Activated naive CD4-positive, alpha-beta T cell treated with anti-CD3 and anti-CD28 coated beads for 36 hours (primary cell): ENCODE results near the gene CCDC181. TPM values are rescaled to one million over a fixed set of nuclear protein-coding genes. Genes with fewer than 3 reads are reported as not detected.

Experiments
- CTCF ChIA-PET: fragments of 350-600 bp; sonication (Branson Sonifier 250); formaldehyde crosslinking; loops from one replicate; lab custom pipeline; 2021; ENCODE audit warnings: antibody characterized with exemption; lab: Charles Lee
- DNase-seq: peaks from one replicate; pipeline ENCODE4 v3.0.0-alpha.2; 2020
- H3K27ac Mint-ChIP-seq: one replicate; pipeline ENCODE4 v1.8.0; 2021; ENCODE audit warnings: mild to moderate bottlenecking, mixed read lengths
- H3K27me3 Mint-ChIP-seq: one replicate; pipeline ENCODE4 v1.8.0; 2021; ENCODE audit warnings: low read depth, mixed read lengths
- H3K36me3 Mint-ChIP-seq: one replicate; pipeline ENCODE4 v1.8.0; 2021; ENCODE audit warnings: low read depth, mixed read lengths
- H3K4me1 Mint-ChIP-seq: one replicate; pipeline ENCODE4 v1.8.0; 2021; ENCODE audit warnings: low read depth, mixed read lengths
- H3K4me3 Mint-ChIP-seq: one replicate; pipeline ENCODE4 v1.8.0; 2021; ENCODE audit warnings: mild to moderate bottlenecking, moderate library complexity, mixed read lengths
- H3K9me3 Mint-ChIP-seq: one replicate; pipeline ENCODE4 v1.8.0; 2021; ENCODE audit warnings: mixed read lengths
- intact Hi-C: fragments of 100-400 bp; cut with micrococcal nuclease; formaldehyde crosslinking; loops from one replicate; pipeline ENCODE4 v1.15.1; 2023
- total RNA-seq, 2 experiments: library from RNA; stranded (reverse); gene quantifications; one replicate each; pipeline ENCODE4 v1.2.3, GENCODE V29; 2021

The CCDC181 gene
- total RNA-seq, result under 1 TPM in 1 of 2 experiments, not detected in 1; 0.17 TPM

GRCh38 chr1:169427081-169427641 is at the start of gene CCDC181:
CCDC181 (minus strand) TSS chr1:169427474; CDS start chr1:169424927, 2,547 bp downstream.
- Mint-ChIP-seq H3K27me3 (peaks cover 62% of the 10 kb centered on the region), H3K36me3 (no peaks in the 10 kb centered on the region), H3K4me1 (peaks cover 4% of the 10 kb centered on the region), H3K27ac (no peak within 1 kb of the TSS), H3K4me3 (peak within 1 kb of the TSS; percentile 83), H3K9me3 (no peaks in the 10 kb centered on the region)
- intact Hi-C loops, result loop anchor here (1.0 kb wide), 1 partner anchor 59 kb away; no protein-coding TSS in a partner anchor
- CTCF ChIA-PET, result interaction anchor here (0.5 to 1.4 kb wide), 4 partner anchors 10 to 987 kb away, joined by 3 to 5 read pairs (median 3); no protein-coding TSS in a partner anchor
- peak; percentile 80 for DNase-seq

GRCh38 chr1:169475806-169476387 is 48.6 kb upstream of the CCDC181 start:
- H3K36me3 Mint-ChIP-seq, result peaks cover 2% of the 10 kb centered on the region
- DNase-seq, result no peak
- H3K27me3 Mint-ChIP-seq, result no peaks in the 10 kb centered on the region
- no peak overlapping the region for H3K27ac Mint-ChIP-seq
- no peak overlapping the region for H3K4me3 Mint-ChIP-seq
- peaks cover 4% of the 10 kb centered on the region for H3K4me1 Mint-ChIP-seq
- CTCF ChIA-PET, result no interaction called here
- intact Hi-C loops, result no loop called here
- H3K9me3 Mint-ChIP-seq, result no peaks in the 10 kb centered on the region

DNA sequence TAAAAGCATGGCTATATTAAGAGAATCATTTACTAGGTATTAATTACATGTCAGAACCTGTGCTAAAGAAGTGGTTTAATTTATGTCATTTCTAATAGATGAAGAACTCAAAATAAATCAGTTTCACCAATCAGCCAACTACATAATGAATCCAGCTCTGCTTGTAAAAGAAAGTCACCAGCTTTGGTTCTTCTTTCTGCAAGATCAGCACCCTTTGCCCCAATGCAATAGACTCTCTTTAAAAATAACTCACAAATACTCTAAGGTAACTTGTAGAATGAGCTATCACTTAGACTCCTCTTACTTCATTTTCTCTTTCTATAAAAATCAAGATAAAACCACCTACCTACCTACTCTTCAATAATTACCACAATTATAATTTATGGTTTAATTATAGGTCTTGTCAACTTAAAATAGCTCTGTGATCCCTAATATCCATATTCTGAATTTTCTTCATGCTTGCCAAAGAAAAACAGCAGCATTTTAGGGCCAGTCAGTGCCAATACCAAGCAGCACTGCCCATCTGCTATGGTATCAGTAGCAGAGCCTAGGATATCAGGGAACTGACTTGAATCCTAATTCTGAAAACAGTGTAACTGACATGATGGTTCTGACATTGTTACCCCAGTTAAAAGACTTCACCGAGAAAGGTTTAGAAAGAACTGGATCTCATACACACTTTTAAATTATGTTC is 47.2 kb upstream of the CCDC181 start:
- no peak for DNase-seq
- intact Hi-C loops, result no loop called here
- CTCF ChIA-PET, result interaction anchor here (0.6 kb wide), 1 partner anchor 1235 kb away, joined by 6 read pairs; no protein-coding TSS in a partner anchor
- H3K27me3 Mint-ChIP-seq, result no peaks in the 10 kb centered on the region
- H3K9me3 Mint-ChIP-seq, result no peaks in the 10 kb centered on the region
- peaks cover 2% of the 10 kb centered on the region for H3K36me3 Mint-ChIP-seq
- no peak overlapping the region for H3K27ac Mint-ChIP-seq
- H3K4me1 Mint-ChIP-seq, result no peaks in the 10 kb centered on the region
- no peak overlapping the region for H3K4me3 Mint-ChIP-seq

GRCh38 chr1:169473347-169473746 is 46.1 kb upstream of the CCDC181 start:
- intact Hi-C loops, result no loop called here
- no peak overlapping the region for H3K27ac Mint-ChIP-seq
- H3K27me3 Mint-ChIP-seq, result no peaks in the 10 kb centered on the region
- CTCF ChIA-PET, result interaction anchor here (1.0 kb wide), 2 partner anchors 12 to 870 kb away, joined by 3 read pairs; no protein-coding TSS in a partner anchor
- no peak overlapping the region for H3K4me3 Mint-ChIP-seq
- no peaks in the 10 kb centered on the region for H3K4me1 Mint-ChIP-seq
- DNase-seq, result no peak
- H3K9me3 Mint-ChIP-seq, result no peaks in the 10 kb centered on the region
- peaks cover 2% of the 10 kb centered on the region for H3K36me3 Mint-ChIP-seq

DNA sequence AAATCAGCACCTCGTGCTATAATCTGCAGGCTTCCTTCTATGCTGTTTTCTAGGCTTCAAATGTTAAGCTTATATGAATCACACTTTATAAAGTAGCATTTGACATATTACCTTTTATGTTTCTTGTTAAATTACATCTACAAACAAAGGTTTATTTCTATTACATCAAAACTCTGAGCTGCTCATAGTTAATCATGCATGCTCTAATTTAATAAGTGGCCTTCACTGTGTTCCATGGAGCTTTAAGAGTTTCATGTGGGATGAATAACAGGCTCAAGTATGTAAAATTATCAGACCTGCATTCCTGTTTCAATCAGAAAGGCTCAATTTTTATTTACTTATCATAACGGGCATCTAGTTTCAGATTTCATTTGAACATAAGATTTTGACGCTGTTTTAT is 45.5 kb upstream of the CCDC181 start:
- Mint-ChIP-seq H3K9me3 (no peaks in the 10 kb centered on the region), H3K27me3 (no peaks in the 10 kb centered on the region), H3K27ac (no peak overlapping the region), H3K4me3 (no peak overlapping the region), H3K4me1 (no peaks in the 10 kb centered on the region), H3K36me3 (peaks cover under 1% of the 10 kb centered on the region)
- CTCF ChIA-PET, result interaction anchor here (1.0 kb wide), 3 partner anchors 11 to 869 kb away, joined by 3 read pairs; no protein-coding TSS in a partner anchor
- intact Hi-C loops, result no loop called here
- DNase-seq, result no peak

DNA sequence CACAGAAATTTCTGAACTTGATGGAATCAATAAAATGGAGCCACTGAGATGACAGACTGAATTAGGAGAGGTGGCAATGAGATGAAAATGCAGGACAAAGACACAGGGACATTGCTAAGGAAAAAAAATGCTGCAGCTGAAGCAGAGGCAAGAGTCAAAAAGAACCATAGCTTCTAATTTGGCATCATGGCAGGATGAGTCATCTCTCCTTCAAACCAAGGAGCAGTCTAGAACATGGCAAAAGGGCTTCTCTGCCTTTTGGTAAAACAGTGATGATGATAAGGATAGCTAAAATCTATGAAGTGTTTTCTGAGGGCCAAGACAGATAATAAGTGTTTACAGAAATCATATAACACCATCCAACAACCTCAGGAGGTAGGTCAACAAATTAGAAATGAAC is 41.7 kb upstream of the CCDC181 start:
- Mint-ChIP-seq H3K9me3 (no peaks in the 10 kb centered on the region), H3K4me1 (no peaks in the 10 kb centered on the region), H3K36me3 (peaks cover 3% of the 10 kb centered on the region), H3K27ac (no peak overlapping the region), H3K4me3 (no peak overlapping the region), H3K27me3 (no peaks in the 10 kb centered on the region)
- intact Hi-C loops, result loop anchor here (5.0 kb wide), 1 partner anchor 58 kb away; no protein-coding TSS in a partner anchor
- no peak for DNase-seq
- CTCF ChIA-PET, result interaction anchor here (1.2 kb wide), 1 partner anchor 132 kb away, joined by 3 read pairs; no protein-coding TSS in a partner anchor

GRCh38 chr1:169466259-169467230 is 39.3 kb upstream of the CCDC181 start:
- H3K27ac Mint-ChIP-seq, result no peak overlapping the region
- DNase-seq, result peak; percentile 57
- peaks cover 4% of the 10 kb centered on the region for H3K4me1 Mint-ChIP-seq
- H3K9me3 Mint-ChIP-seq, result no peaks in the 10 kb centered on the region
- intact Hi-C loops, result loop anchor here (1.0 to 5.0 kb wide), 5 partner anchors 42 to 343 kb away; no protein-coding TSS in a partner anchor
- CTCF ChIA-PET, result interaction anchor here (0.6 to 0.8 kb wide), 5 partner anchors 82 to 1029 kb away, joined by 3 to 7 read pairs (median 4); no protein-coding TSS in a partner anchor
- peaks cover 3% of the 10 kb centered on the region for H3K36me3 Mint-ChIP-seq
- H3K4me3 Mint-ChIP-seq, result no peak overlapping the region
- H3K27me3 Mint-ChIP-seq, result no peaks in the 10 kb centered on the region

GRCh38 chr1:169465281-169465680 is 38.0 kb upstream of the CCDC181 start:
- no peak overlapping the region for H3K4me3 Mint-ChIP-seq
- no peaks in the 10 kb centered on the region for H3K9me3 Mint-ChIP-seq
- peaks cover 17% of the 10 kb centered on the region for H3K4me1 Mint-ChIP-seq
- CTCF ChIA-PET, result interaction anchor here (0.6 kb wide), 1 partner anchor 1832 kb away, joined by 3 read pairs; no protein-coding TSS in a partner anchor
- H3K27me3 Mint-ChIP-seq, result peaks cover 3% of the 10 kb centered on the region
- DNase-seq, result no peak
- H3K36me3 Mint-ChIP-seq, result peaks cover 3% of the 10 kb centered on the region
- intact Hi-C loops, result loop anchor here (5.0 kb wide), 1 partner anchor 62 kb away; no protein-coding TSS in a partner anchor
- no peak overlapping the region for H3K27ac Mint-ChIP-seq

- H3K36me3 Mint-ChIP-seq, result no peaks in the 10 kb centered on the region
- H3K27ac Mint-ChIP-seq, result no peak overlapping the region
- H3K9me3 Mint-ChIP-seq, result peaks cover under 1% of the 10 kb centered on the region
- DNase-seq, result no peak
- no peak overlapping the region for H3K4me3 Mint-ChIP-seq
- H3K27me3 Mint-ChIP-seq, result peaks cover 8% of the 10 kb centered on the region
- intact Hi-C loops, result loop anchor here (5.0 kb wide), 1 partner anchor 230 kb away; no protein-coding TSS in a partner anchor
- CTCF ChIA-PET, result no interaction called here
- peaks cover 23% of the 10 kb centered on the region for H3K4me1 Mint-ChIP-seq
Observed at GRCh38 chr1:169462385-169462784, 35.1 kb upstream of the CCDC181 start.

- peaks cover 11% of the 10 kb centered on the region for H3K27me3 Mint-ChIP-seq
- DNase-seq, result no peak
- peaks cover 4% of the 10 kb centered on the region for H3K36me3 Mint-ChIP-seq
- intact Hi-C loops, result loop anchor here (1.0 to 5.0 kb wide), 6 partner anchors 24 to 322 kb away; partner anchors contain the start of genes NME7 and SLC19A2
- CTCF ChIA-PET, result interaction anchor here (1.0 kb wide), 1 partner anchor 11 kb away, joined by 3 read pairs; no protein-coding TSS in a partner anchor
- H3K9me3 Mint-ChIP-seq, result peaks cover 8% of the 10 kb centered on the region
- H3K4me1 Mint-ChIP-seq, result peaks cover 23% of the 10 kb centered on the region
- H3K4me3 Mint-ChIP-seq, result no peak overlapping the region
- H3K27ac Mint-ChIP-seq, result no peak overlapping the region
Observed at GRCh38 chr1:169461390-169462000, 34.2 kb upstream of the CCDC181 start.
